Activated T-helper 17 cell treated with anti-CD3 and anti-CD28 coated beads, Interleukin-2, amount 50 U/mL, for 72 hours (primary cell): ENCODE results near the gene PUDP. TPM values are rescaled to one million over a fixed set of nuclear protein-coding genes. Genes with fewer than 3 reads are reported as not detected.
"Not testable (repeated sequence)": the region's sequence is repeated elsewhere in the genome, so short reads cannot be mapped to it uniquely, and the experiment has no call there.

Experiments used
- ATAC-seq: fragments of 150-1000 bp; cut with Tn5 transposase; replicated peaks from 2 replicates; pipeline ENCODE4 v1.10.0; 2021; ENCODE audit warnings: mild to moderate bottlenecking, moderate library complexity
- H3K27ac Mint-ChIP-seq: one replicate; pipeline ENCODE4 v1.8.0; 2022; ENCODE audit warnings: mixed read lengths
- H3K27me3 Mint-ChIP-seq: one replicate; pipeline ENCODE4 v1.8.0; 2022; ENCODE audit warnings: mixed read lengths
- H3K36me3 Mint-ChIP-seq: one replicate; pipeline ENCODE4 v1.8.0; 2022; ENCODE audit warnings: low read depth, mild to moderate bottlenecking, mixed read lengths
- H3K4me1 Mint-ChIP-seq: one replicate; pipeline ENCODE4 v1.8.0; 2022; ENCODE audit warnings: mixed read lengths
- H3K4me3 Mint-ChIP-seq: one replicate; pipeline ENCODE4 v1.8.0; 2022; ENCODE audit warnings: mild to moderate bottlenecking, mixed read lengths
- H3K9me3 Mint-ChIP-seq: one replicate; pipeline ENCODE4 v1.8.0; 2022; ENCODE audit warnings: mixed read lengths
- total RNA-seq, 2 donors: library from RNA; stranded (reverse); gene quantifications; one replicate each; pipeline ENCODE4 v1.2.3, GENCODE V29; 2022

PUDP gene
- total RNA-seq, 2 donors from 2014 or later = 11.2 to 22.1 TPM

DNA sequence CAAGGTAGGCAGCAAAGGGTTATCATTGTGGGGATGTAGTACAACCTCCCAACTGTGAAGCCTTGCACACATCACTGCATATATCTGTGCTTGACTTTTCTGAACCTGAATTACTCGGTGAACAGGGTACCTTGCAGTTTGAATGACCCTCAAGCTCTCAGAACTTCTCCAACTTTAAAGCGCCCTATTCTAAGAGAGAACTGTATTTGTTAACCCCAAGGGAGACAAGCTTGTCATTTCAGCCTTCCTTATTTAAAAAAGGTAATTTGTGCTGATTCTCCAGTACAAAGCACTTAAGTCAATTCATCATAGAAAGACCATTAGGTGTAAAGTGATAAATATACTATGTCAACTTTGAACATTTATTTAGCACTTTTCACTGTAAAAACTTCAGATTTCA lies 122.5 kb downstream of the PUDP start:
- Mint-ChIP-seq H3K27ac (no peak overlapping the region), H3K4me1 (no peaks in the 10 kb centered on the region), H3K36me3 (no peaks in the 10 kb centered on the region), H3K4me3 (no peak overlapping the region), H3K27me3 (no peaks in the 10 kb centered on the region), H3K9me3 (no peaks in the 10 kb centered on the region)
- no peak for ATAC-seq

DNA sequence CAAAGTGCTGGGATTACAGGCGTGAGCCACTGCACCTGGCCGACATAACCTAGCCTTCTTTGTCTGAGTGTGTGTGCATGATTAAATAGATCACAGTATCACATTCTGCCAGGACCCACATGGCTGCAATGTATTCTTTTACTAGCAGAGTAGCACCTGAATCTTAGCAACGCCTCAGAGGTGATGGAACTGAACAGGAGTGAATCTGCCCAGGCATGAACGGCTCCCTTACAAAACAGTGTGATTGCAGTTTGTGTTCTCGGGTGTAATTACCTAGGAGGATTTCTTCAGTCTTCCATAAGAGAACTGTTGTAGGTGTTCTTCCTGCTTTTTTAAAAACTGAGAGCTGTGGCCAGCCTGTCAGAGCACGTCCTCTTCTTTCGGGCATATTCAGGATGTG lies 123.1 kb downstream of the PUDP start:
- Mint-ChIP-seq H3K4me1 (no peaks in the 10 kb centered on the region), H3K4me3 (no peak overlapping the region), H3K36me3 (no peaks in the 10 kb centered on the region), H3K27me3 (no peaks in the 10 kb centered on the region), H3K27ac (no peak overlapping the region), H3K9me3 (no peaks in the 10 kb centered on the region)
- ATAC-seq = no peak

DNA sequence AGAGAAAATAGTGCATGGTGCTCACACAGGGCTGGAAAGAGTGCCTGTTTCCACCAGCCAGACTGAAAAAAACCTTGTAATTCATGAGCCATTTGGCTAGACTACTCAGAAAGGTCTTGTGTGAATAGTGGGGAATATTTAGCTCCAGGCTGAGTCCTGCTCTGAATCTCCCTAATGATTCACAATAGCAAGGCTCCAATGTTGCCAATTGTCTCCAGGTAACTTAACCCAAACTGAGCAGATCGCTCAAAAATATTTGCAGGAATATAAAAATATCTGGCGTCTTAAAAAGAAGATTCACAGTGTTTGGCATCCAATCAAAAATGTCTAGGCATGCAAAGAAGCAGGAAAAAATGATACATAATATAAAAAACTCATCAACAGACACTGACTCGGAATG lies 125.0 kb downstream of the PUDP start:
- H3K4me1 Mint-ChIP-seq, H3K36me3 Mint-ChIP-seq, H3K9me3 Mint-ChIP-seq, H3K4me3 Mint-ChIP-seq, ATAC-seq, H3K27me3 Mint-ChIP-seq, H3K27ac Mint-ChIP-seq: not testable (repeated sequence)

DNA sequence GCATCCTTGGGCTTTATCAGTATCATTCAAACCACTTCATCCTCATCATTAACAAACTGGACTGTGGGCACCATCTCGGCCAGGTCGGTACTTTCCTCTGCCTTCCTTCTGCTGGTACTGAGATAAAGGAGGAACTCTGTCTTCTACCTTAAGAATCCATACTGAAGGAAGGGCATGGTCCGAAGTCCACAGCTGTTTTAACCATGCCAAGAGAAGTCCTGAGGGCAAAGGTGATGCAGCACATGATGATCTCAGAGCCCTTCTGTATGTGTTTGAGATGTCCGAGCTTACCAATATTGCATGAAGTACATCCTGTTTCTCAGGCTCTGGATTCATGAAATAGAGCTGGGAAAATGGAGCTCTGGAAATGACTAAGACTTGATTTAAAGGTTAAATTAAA lies 126.0 kb downstream of the PUDP start:
- Mint-ChIP-seq H3K4me1 (no peaks in the 10 kb centered on the region), H3K36me3 (no peaks in the 10 kb centered on the region), H3K27me3 (no peaks in the 10 kb centered on the region), H3K27ac (no peak overlapping the region), H3K4me3 (no peak overlapping the region), H3K9me3 (no peaks in the 10 kb centered on the region)
- no peak for ATAC-seq

DNA sequence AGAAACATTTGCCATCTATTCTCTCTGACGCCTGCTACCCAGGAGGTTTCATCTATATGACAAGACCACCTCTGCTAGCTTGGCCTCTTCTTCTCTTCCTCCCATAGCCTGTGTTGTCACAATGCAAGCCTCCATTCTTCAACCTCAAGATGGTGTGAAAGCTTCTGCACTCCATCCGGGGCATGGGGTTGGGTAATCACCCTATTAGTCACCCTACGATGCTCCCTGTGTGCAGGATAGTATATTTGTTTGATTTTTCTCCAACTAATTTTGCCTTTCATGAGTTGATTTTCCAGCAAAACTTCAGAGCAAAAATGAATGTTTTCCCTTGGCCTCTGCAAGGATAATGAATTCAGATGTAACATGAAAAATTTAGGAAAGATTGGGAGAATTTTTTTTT lies 128.4 kb downstream of the PUDP start:
- Mint-ChIP-seq H3K9me3 (no peaks in the 10 kb centered on the region), H3K4me1 (no peaks in the 10 kb centered on the region), H3K36me3 (no peaks in the 10 kb centered on the region)

DNA sequence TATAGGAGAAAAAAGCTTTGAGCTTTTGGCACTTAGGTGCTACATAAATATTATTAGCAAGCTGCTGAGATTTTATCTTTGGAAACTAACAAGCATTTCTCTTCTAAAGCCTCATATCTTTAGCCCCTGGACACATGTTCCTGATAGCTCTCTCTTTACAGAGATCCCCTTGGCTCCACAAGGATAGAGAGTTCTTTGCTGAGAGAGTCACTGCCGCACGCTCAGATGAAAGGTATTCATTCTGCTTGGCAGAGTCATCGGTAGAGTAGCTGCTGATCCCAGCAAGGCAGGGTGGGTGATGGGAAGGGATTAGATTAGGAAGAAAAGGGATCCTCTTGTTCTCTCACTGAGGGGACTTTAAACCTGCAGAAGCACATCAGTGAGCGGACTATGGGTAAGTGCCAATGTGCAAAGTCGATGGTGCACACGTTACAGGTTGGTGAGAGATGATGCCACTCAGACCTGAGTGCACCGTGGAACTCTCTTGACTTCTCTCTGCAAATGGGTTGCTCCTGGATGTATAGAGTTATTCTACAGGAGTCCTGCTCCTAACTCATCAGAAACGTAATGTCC lies 135.6 kb downstream of the PUDP start:
- H3K9me3 Mint-ChIP-seq, H3K27me3 Mint-ChIP-seq, H3K36me3 Mint-ChIP-seq: not testable (repeated sequence)

More for the DNA sequence above, 128.4 kb downstream of the PUDP start:
- ATAC-seq = no peak
- Mint-ChIP-seq H3K4me3 (no peak overlapping the region), H3K27ac (no peak overlapping the region), H3K27me3 (no peaks in the 10 kb centered on the region)

DNA sequence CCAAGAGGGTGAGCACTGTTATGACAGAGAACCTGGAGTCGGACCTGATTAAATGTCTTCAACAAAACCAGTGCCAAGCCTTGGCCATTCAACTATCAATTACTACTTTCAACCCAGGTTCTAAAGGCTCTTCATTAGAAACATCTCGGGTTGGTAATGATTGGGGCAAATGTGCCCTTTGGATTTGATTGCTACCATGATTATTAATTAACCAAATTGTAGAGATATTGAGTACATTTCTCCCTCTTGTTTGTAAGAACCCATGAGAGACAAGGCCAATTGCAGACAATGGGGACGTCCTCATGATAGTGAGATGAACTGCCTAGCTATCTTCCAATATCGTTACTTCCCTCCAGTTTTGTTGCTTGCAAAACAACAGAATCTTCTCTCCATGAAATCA lies 137.1 kb downstream of the PUDP start:
- not testable (repeated sequence) for H3K9me3 Mint-ChIP-seq, H3K27ac Mint-ChIP-seq, H3K27me3 Mint-ChIP-seq, H3K4me3 Mint-ChIP-seq, ATAC-seq, H3K36me3 Mint-ChIP-seq, H3K4me1 Mint-ChIP-seq

More for the DNA sequence above, 135.6 kb downstream of the PUDP start:
- not testable (repeated sequence) for ATAC-seq, H3K4me3 Mint-ChIP-seq, H3K4me1 Mint-ChIP-seq, H3K27ac Mint-ChIP-seq

DNA sequence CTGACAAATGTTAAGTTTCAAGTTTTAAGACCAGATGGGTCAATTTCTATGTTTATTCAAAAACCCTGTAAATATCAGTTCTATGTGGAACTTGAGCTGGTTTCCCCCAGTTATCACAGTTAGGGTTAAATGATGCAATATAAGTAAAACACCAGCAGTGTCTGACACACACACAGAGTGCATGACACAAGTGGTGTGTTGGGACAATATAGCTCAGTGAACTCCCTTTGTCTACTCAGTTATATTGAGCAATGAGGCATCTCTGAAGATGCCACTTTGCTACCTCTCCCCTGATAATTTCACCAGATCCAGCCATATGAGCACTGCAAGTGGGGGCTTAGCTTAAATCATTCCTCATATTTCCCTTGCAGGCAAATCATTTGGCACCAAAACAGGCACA lies 140.6 kb downstream of the PUDP start:
- not testable (repeated sequence) for H3K4me1 Mint-ChIP-seq, ATAC-seq, H3K4me3 Mint-ChIP-seq, H3K27ac Mint-ChIP-seq, H3K9me3 Mint-ChIP-seq, H3K27me3 Mint-ChIP-seq, H3K36me3 Mint-ChIP-seq

Other genes with a start within 250 kb of the PUDP start
- gene STS, start 441 bp downstream of the PUDP start, total RNA-seq = 1 to 10 TPM; 1.6 to 3.5 TPM